HepG2 (cell line): ENCODE results near the gene GP1BA. TPM values are rescaled to one million over a fixed set of nuclear protein-coding genes. Genes with fewer than 3 reads are reported as not detected.
A peak's percentile ranks its signal among the peaks of the same experiment; 100 is the strongest.

ENCODE experiments used
- ATAC-seq: fragments of 200-7000 bp; cut with Tn5 transposase; 3 replicates; pipeline ENCODE4 v1.9.1; 2020; ENCODE audit warnings: mild to moderate bottlenecking, moderate library complexity
- BruUV-seq: library from RNA; stranded (reverse); fragments of 400-500 nt; replicated peaks from 2 replicates; lab custom pipeline; 2021; lab: Mats Ljungman, UMichigan
- CTCF ChIA-PET: fragments of 300-600 bp; formaldehyde crosslinking; extraction: SDS; loops from one replicate; lab custom pipeline; 2021; ENCODE audit warnings: low total read pairs, inconsistent platforms, low intra/inter-chr PET ratio; lab: Yijun Ruan, JAX
- POLR2A ChIA-PET: fragments of 350-600 bp; sonication (Branson Sonifier 250); formaldehyde crosslinking; loops from one replicate; lab custom pipeline; 2020; ENCODE audit warnings: antibody characterized with exemption, inconsistent platforms; lab: Yijun Ruan, JAX
- DNase-seq: peaks from one replicate; pipeline ENCODE4 v3.0.0-alpha.2; 2015; ENCODE audit warnings: low spot score
- FAIRE-seq: peaks from 3 replicates; lab custom pipeline; 2011; peaks lifted over from hg19 to GRCh38; lab: Jason Lieb, UNC
- H2AFZ ChIP-seq: one replicate; pipeline ENCODE4 v1.6.1; 2011; ENCODE audit warnings: low read length, inconsistent platforms
- H3K27ac ChIP-seq: fragments of 300-600 bp; 3 replicates; pipeline ENCODE4 v1.8.0; 2011; ENCODE audit warnings: mixed run types, mild to moderate bottlenecking, mixed read lengths, low read length, inconsistent platforms; ENCODE audit not compliant: insufficient read depth; ENCODE audit errors: extremely low read length
- H3K27me3 ChIP-seq, 2 experiments: fragments of 200-600 bp in 1 of 2; 2 replicates in 1 of 2; 3 replicates in 1 of 2; pipeline versions ENCODE4 v1.6.0 to v1.8.0; 2011; ENCODE audit warnings: low read length in 2 of 2, mild to moderate bottlenecking in 2 of 2, moderate library complexity in 2 of 2, inconsistent platforms in 1 of 2; ENCODE audit not compliant: insufficient read depth in 2 of 2, control insufficient read depth in 1 of 2
- H3K36me3 ChIP-seq, 2 experiments: fragments of 200-600 bp in 1 of 2; replicated peaks in 1 of 2; 2 replicates in 1 of 2; 3 replicates in 1 of 2; pipeline versions ENCODE4 v1.5.1 to v1.8.0; 2011; ENCODE audit warnings: low read length in 2 of 2, inconsistent platforms in 1 of 2; ENCODE audit not compliant: insufficient read depth in 2 of 2, control insufficient read depth in 1 of 2
- H3K4me1 ChIP-seq: 2 replicates; pipeline ENCODE4 v1.5.1; 2012; ENCODE audit warnings: low read length, inconsistent platforms; ENCODE audit not compliant: insufficient read depth
- H3K4me2 ChIP-seq: 2 replicates; pipeline ENCODE4 v1.6.0; 2011; ENCODE audit warnings: low read depth, low read length, inconsistent platforms
- H3K4me3 ChIP-seq, 3 experiments: fragments of 200-600 bp in 1 of 3; sonication (generic), shearing (Covaris generic) in 1 of 3; replicated peaks in 1 of 3; 2 replicates each; pipeline ENCODE4 v1.5.1; 2011 to 2016; ENCODE audit warnings: low read length in 3 of 3, inconsistent platforms in 2 of 3, low read depth in 2 of 3, mild to moderate bottlenecking in 2 of 3, control low read depth in 1 of 3, mixed read lengths in 1 of 3; ENCODE audit not compliant: insufficient read depth in 1 of 3
- H3K79me2 ChIP-seq: one replicate; pipeline ENCODE4 v1.6.1; 2011; ENCODE audit warnings: low read length, inconsistent platforms; ENCODE audit not compliant: insufficient read depth
- H3K9ac ChIP-seq: 2 replicates; pipeline ENCODE4 v1.6.0; 2011; ENCODE audit warnings: mild to moderate bottlenecking, low read depth, low read length, inconsistent platforms; ENCODE audit not compliant: insufficient read depth
- H3K9me3 ChIP-seq: 2 replicates; pipeline ENCODE4 v1.5.1; 2012; ENCODE audit warnings: mild to moderate bottlenecking, low read length
- H4K20me1 ChIP-seq: 2 replicates; pipeline ENCODE4 v1.6.0; 2011; ENCODE audit warnings: inconsistent platforms, mild to moderate bottlenecking, low read length, moderate library complexity; ENCODE audit not compliant: insufficient read depth
- AGO2 ChIP-seq: fragments of 200-400 bp; formaldehyde crosslinking; optimal IDR thresholded peaks from 2 replicates; pipeline ENCODE3; 2017; ENCODE audit warnings: mild to moderate bottlenecking, low read depth, low read length, moderate library complexity
- CBX1 ChIP-seq: IDR thresholded peaks from one replicate; pipeline ENCODE4 v1.6.1; 2016; ENCODE audit warnings: antibody characterized with exemption, low read depth
- FOXK1 ChIP-seq: sonication (generic); formaldehyde crosslinking; IDR thresholded peaks from 2 replicates; pipeline ENCODE4 v1.4.0; 2020; ENCODE audit warnings: low read depth, missing genetic modification reagents, borderline replicate concordance
- GLI4 ChIP-seq: sonication (generic); formaldehyde crosslinking; IDR thresholded peaks from 2 replicates; pipeline ENCODE4 v1.5.1; 2020; ENCODE audit warnings: missing genetic modification reagents, mild to moderate bottlenecking, moderate library complexity, borderline replicate concordance
- GLMP ChIP-seq: sonication (generic); formaldehyde crosslinking; IDR thresholded peaks from 2 replicates; pipeline ENCODE4 v1.9.0; 2021; ENCODE audit warnings: missing genetic modification reagents, mild to moderate bottlenecking, borderline replicate concordance
- HOXA7 ChIP-seq: sonication (generic); formaldehyde crosslinking; IDR thresholded peaks from 2 replicates; pipeline ENCODE4 v1.8.1; 2022; ENCODE audit warnings: mild to moderate bottlenecking, missing genetic modification reagents, moderate library complexity
- ISL2 ChIP-seq: sonication (generic); formaldehyde crosslinking; IDR thresholded peaks from 2 replicates; pipeline ENCODE4 v1.5.0; 2020; ENCODE audit warnings: missing genetic modification reagents
- MTA1 ChIP-seq: sonication (generic); formaldehyde crosslinking; IDR thresholded peaks from 2 replicates; pipeline ENCODE4 v1.4.0; 2020; ENCODE audit warnings: missing genetic modification reagents, mild to moderate bottlenecking, borderline replicate concordance
- NR2F6 ChIP-seq, 2 experiments: IDR thresholded peaks; 2 replicates each; pipeline ENCODE4 v1.6.1; 2016; ENCODE audit warnings: antibody characterized with exemption in 1 of 2, mild to moderate bottlenecking in 1 of 2
- PHB2 ChIP-seq: fragments of 450-650 bp; IDR thresholded peaks from 2 replicates; pipeline ENCODE4 v1.6.1; 2018; ENCODE audit not compliant: partially characterized antibody
- POLR2G ChIP-seq: fragments of 200-400 bp; formaldehyde crosslinking; IDR thresholded peaks from 2 replicates; pipeline ENCODE4 v1.6.1; 2018; ENCODE audit warnings: mild to moderate bottlenecking, low read depth, low read length, moderate library complexity
- PPARG ChIP-seq: conservative IDR thresholded peaks from 2 replicates; pipeline ENCODE4 v1.6.1; 2016; ENCODE audit warnings: missing biosample characterization, missing genetic modification reagents
- SAFB2 ChIP-seq: sonication (generic); formaldehyde crosslinking; IDR thresholded peaks from 2 replicates; pipeline ENCODE4 v1.5.1; 2020; ENCODE audit warnings: missing genetic modification reagents, low read depth, mild to moderate bottlenecking, borderline replicate concordance
- SIX4 ChIP-seq: sonication (generic); formaldehyde crosslinking; IDR thresholded peaks from 2 replicates; pipeline ENCODE4 v1.4.0; 2020; ENCODE audit warnings: missing genetic modification reagents
- TCF12 ChIP-seq, 2 experiments: fragments of 450-650 bp in 1 of 2; sonication (generic) in 1 of 2; formaldehyde crosslinking in 1 of 2; IDR thresholded peaks; 2 replicates each; pipeline versions ENCODE4 v1.6.1 to v1.8.0; 2017 to 2022; ENCODE audit warnings: antibody characterized with exemption in 1 of 2, mild to moderate bottlenecking in 1 of 2, missing genetic modification reagents in 1 of 2, moderate library complexity in 1 of 2
- ZBTB33 ChIP-seq: sonication (generic); formaldehyde crosslinking; IDR thresholded peaks from 2 replicates; pipeline ENCODE4 v1.4.0; 2020; ENCODE audit warnings: missing genetic modification reagents
- ZFY ChIP-seq: sonication (generic); formaldehyde crosslinking; IDR thresholded peaks from 2 replicates; pipeline ENCODE4 v1.4.0; 2020; ENCODE audit warnings: missing genetic modification reagents
- ZNF235 ChIP-seq: sonication (generic); formaldehyde crosslinking; IDR thresholded peaks from 2 replicates; pipeline ENCODE4 v1.8.1; 2023; ENCODE audit warnings: mild to moderate bottlenecking, missing genetic modification reagents, borderline replicate concordance
- ZNF709 ChIP-seq: sonication (generic); formaldehyde crosslinking; IDR thresholded peaks from 2 replicates; pipeline ENCODE4 v1.5.0; 2020; ENCODE audit warnings: mild to moderate bottlenecking, missing genetic modification reagents
- in situ Hi-C: cut with HindIII; loops from 2 replicates; pipeline ENCODE4 v1.10.0; 2017; ENCODE audit warnings: low pct_unique_long_range_greater_than_20kb; ENCODE audit not compliant: extremely low pct_ligation_motif_present
- intact Hi-C: fragments of 100-400 bp; cut with micrococcal nuclease; formaldehyde crosslinking; loops from one replicate; pipeline ENCODE4 v1.10.0; 2022; ENCODE audit not compliant: unreplicated experiment
- polyA plus RNA-seq, 8 experiments: library from polyadenylated mRNA; depleted of rRNA in 3 of 8; stranded (reverse) in 7 of 8; unstranded in 1 of 8; fragments of >200 nt; fragmentation: Illumina TruSeq in 4 of 8; extraction: Trizol in 4 of 8; gene quantifications; 2 replicates each; pipeline versions ENCODE4 v1.2.1 to v1.2.3, GENCODE V29; 2011 to 2016; ENCODE audit warnings: low read depth in 4 of 8, missing spikeins in 1 of 8, mixed read lengths in 1 of 8; ENCODE audit not compliant: insufficient read depth in 1 of 8
- total RNA-seq, 5 experiments: library from RNA; depleted of rRNA; stranded (reverse); fragments of >200 nt; fragmentation: Illumina TruSeq; extraction: Trizol; gene quantifications; 2 replicates each; pipeline ENCODE4 v1.2.3, GENCODE V29; 2016; ENCODE audit warnings: low read depth in 1 of 5
- TF ChIP-seq, protein P1 (sequence below): sonication (generic); formaldehyde crosslinking; IDR thresholded peaks from 2 replicates; pipeline ENCODE4 v1.5.0; 2020; ENCODE audit warnings: missing genetic modification reagents, mild to moderate bottlenecking, borderline replicate concordance

GP1BA gene
- total and polyA plus RNA-seq, 2 of the 13 experiments (the other 11 are each of a cell fraction or from before 2014, with no cell fraction given), result not detected

- TF ChIP-seq ZNF235 (CRISPR knock-in tag) (no peak), TCF12 (IDR thresholded peaks at IDR 0.05) (no peak), TCF12 (CRISPR knock-in tag; IDR thresholded peaks at IDR 0.05) (no peak), MTA1 (peak; percentile 23; the same call in 1 of the 2 replicates)
Measured at GRCh38 chr17:4934173-4934979, 2.3 kb downstream of the GP1BA start (continued).

DNA sequence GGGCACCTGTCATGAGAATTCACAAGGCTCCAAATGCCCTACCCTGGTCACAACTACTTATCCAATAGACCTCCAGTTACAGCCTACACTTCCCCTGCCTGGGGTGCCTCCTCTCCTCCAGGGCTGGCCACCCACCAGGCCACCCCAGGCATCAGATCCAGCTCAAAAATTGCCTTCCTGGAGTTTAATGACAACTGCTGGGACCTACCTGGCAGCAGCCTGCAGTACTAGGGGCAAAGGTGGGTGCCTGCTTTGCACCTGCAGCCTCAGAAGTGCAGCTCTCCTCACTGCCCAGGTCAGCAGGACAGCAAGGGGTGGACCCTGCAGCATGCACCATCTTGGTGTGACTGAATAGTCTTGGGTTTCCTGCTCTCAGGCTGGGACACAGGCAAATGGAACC is 3.6 kb downstream of the GP1BA start:
- BruUV-seq, result no TSS peak
- DNase-seq, result no peak
- Histone ChIP-seq H3K9ac (no peak overlapping the region), H3K9me3 (no peaks in the 10 kb centered on the region), H3K27ac (no peak overlapping the region), H4K20me1 (no peaks in the 10 kb centered on the region), H3K79me2 (peaks cover 18% of the 10 kb centered on the region), H3K4me3 (no peak overlapping the region), H3K36me3 (peaks cover 0 to 13% of the 10 kb centered on the region in 2 experiments; a peak in 3 of 5 replicates), H3K4me2 (no peak overlapping the region), H2AFZ (no peak overlapping the region), H3K4me1 (peaks cover 22% of the 10 kb centered on the region), H3K27me3 (no peaks in the 10 kb centered on the region; a peak in 1 of 5 replicates)
- in situ Hi-C loops, result no loop called here
- ATAC-seq, result no peak
- ChIA-PET CTCF (interaction anchor here (2.0 kb wide), 1 partner anchor 27 kb away, joined by 10 read pairs; no protein-coding TSS in a partner anchor), POLR2A (interaction anchor here (1.6 to 1.9 kb wide), 3 partner anchors 27 to 33 kb away, joined by 5 to 7 read pairs (median 6); partner anchors contain the start of gene SPAG7)
- no peak for FAIRE-seq
- intact Hi-C loops, result no loop called here
- TF ChIP-seq, protein P1, sequence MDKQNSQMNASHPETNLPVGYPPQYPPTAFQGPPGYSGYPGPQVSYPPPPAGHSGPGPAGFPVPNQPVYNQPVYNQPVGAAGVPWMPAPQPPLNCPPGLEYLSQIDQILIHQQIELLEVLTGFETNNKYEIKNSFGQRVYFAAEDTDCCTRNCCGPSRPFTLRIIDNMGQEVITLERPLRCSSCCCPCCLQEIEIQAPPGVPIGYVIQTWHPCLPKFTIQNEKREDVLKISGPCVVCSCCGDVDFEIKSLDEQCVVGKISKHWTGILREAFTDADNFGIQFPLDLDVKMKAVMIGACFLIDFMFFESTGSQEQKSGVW, result no peak
- TF ChIP-seq AGO2 (peak; percentile 55), PHB2 (no peak), SIX4 (CRISPR knock-in tag) (no peak), ISL2 (CRISPR knock-in tag) (no peak), HOXA7 (CRISPR knock-in tag) (no peak), POLR2G (peak; percentile 47; the same call in 1 of the 2 replicates), PPARG (CRISPR knock-in tag) (no peak), GLI4 (no peak), ZNF709 (CRISPR knock-in tag) (no peak), ZBTB33 (CRISPR knock-in tag) (no peak), NR2F6 (IDR thresholded peaks at IDR 0.05) (no peak), NR2F6 (CRISPR knock-in tag; IDR thresholded peaks at IDR 0.05) (no peak), FOXK1 (no peak), CBX1 (no peak), SAFB2 (no peak), ZFY (CRISPR knock-in tag) (no peak), GLMP (CRISPR knock-in tag) (no peak)
